ENCODE measurements around the gene SCAI.
"Not testable (repeated sequence)": the region's sequence is repeated elsewhere in the genome, so short reads cannot be mapped to it uniquely, and the experiment has no call there.

DNA sequence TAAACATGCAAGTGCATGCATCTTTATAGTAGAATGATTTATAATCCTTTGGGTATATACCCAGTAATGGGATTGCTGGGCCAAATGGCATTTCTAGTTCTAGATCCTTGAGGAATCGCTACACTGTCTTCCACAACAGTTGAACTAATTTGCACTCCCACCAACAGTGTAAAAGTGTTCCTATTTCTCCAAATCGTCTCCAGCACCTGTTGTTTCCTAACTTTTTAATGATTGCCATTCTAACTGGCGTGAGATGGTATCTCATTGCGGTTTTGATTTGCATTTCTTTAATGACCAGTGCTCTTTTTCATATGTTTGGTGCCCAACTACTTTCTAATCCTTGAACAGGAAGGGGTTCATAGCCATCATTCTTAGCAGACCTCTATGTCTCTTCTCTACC, 38.4 kb upstream of the SCAI start:
- TF ChIP-seq CTCF, POLR2A (IDR thresholded peaks at IDR 0.05): not testable (repeated sequence)
